ENCODE results near the gene CNTD1. TPM values are rescaled to one million over a fixed set of nuclear protein-coding genes. Genes with fewer than 3 reads are reported as not detected.
"Not testable (repeated sequence)": the region's sequence is repeated elsewhere in the genome, so short reads cannot be mapped to it uniquely, and the experiment has no call there.

The CNTD1 gene
- total RNA-seq, 1 experiment from 2014 or later, result 0.18 TPM

DNA sequence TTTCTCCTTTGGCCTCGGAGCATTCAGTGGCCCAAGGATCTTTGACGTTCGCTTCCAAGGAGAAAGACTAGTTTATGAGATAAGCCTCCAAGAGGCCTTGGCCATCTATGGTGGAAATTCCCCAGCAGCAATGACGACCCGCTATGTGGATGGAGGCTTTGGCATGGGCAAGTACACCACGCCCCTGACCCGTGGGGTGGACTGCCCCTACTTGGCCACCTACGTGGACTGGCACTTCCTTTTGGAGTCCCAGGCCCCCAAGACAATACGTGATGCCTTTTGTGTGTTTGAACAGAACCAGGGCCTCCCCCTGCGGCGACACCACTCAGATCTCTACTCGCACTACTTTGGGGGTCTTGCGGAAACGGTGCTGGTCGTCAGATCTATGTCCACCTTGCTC lies 53.7 kb downstream of the CNTD1 start:
- peaks cover 20% of the 10 kb centered on the region for H3K27me3 ChIP-seq (replicated peaks)
- H3K9me3 ChIP-seq (replicated peaks), result no peaks in the 10 kb centered on the region
- no peak overlapping the region for H3K4me3 ChIP-seq
- no peaks in the 10 kb centered on the region for H3K4me1 ChIP-seq (replicated peaks)
- no peaks in the 10 kb centered on the region for H3K36me3 ChIP-seq
- DNase-seq (ENCODE audit: low read depth in 1 of 2, low spot score in 2 of 2), result no peak
- no peak overlapping the region for H3K27ac ChIP-seq

DNA sequence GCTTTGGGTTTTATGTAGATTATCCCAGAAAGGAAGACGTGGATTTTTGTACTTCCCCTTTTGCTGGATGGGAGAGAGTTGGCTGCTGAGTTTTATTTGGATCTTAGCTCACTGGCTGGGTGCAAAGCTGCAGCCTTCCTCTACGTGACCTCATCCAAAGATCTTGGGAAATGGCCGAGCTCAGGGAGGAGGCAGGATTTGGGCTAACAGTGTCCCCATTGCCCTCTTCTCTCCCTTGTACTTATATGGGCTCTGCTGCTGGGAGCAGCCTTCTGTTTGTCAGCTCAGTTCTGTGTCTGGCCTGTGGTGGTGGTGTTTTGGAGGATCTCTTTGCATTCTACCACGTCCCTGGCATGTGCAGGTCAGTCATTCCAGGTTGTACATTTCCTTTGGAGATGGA lies 54.3 kb downstream of the CNTD1 start:
- H3K9me3 ChIP-seq (replicated peaks), result no peaks in the 10 kb centered on the region
- H3K36me3 ChIP-seq, result no peaks in the 10 kb centered on the region
- H3K27me3 ChIP-seq (replicated peaks), result peaks cover 20% of the 10 kb centered on the region
- no peak for DNase-seq (ENCODE audit: low read depth in 1 of 2, low spot score in 2 of 2)
- no peak overlapping the region for H3K27ac ChIP-seq
- no peaks in the 10 kb centered on the region for H3K4me1 ChIP-seq (replicated peaks)
- no peak overlapping the region for H3K4me3 ChIP-seq

DNA sequence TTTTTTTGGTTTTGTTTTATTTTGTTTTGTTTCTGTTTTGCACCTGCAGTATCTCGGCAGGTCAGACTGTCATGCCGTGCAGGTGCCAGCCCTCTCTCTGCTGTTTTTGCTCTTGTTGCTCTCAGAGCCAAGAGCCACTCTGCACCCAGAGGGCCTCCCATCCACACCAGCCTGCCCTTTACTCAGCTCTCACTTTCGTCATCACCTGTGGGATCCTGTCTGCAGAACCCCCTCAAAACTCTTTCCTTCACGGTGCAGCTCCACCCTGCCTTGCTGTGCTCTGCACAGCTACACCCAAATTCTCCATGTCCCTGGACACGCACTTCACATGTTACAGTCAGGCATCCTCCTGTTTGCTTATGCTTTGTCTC lies 54.9 kb downstream of the CNTD1 start:
- no peaks in the 10 kb centered on the region for H3K9me3 ChIP-seq (replicated peaks)
- no peak overlapping the region for H3K4me3 ChIP-seq
- no peaks in the 10 kb centered on the region for H3K4me1 ChIP-seq (replicated peaks)
- H3K36me3 ChIP-seq, result no peaks in the 10 kb centered on the region
- H3K27me3 ChIP-seq (replicated peaks), result peaks cover 20% of the 10 kb centered on the region
- no peak for DNase-seq (ENCODE audit: low read depth in 1 of 2, low spot score in 2 of 2)
- no peak overlapping the region for H3K27ac ChIP-seq

DNA sequence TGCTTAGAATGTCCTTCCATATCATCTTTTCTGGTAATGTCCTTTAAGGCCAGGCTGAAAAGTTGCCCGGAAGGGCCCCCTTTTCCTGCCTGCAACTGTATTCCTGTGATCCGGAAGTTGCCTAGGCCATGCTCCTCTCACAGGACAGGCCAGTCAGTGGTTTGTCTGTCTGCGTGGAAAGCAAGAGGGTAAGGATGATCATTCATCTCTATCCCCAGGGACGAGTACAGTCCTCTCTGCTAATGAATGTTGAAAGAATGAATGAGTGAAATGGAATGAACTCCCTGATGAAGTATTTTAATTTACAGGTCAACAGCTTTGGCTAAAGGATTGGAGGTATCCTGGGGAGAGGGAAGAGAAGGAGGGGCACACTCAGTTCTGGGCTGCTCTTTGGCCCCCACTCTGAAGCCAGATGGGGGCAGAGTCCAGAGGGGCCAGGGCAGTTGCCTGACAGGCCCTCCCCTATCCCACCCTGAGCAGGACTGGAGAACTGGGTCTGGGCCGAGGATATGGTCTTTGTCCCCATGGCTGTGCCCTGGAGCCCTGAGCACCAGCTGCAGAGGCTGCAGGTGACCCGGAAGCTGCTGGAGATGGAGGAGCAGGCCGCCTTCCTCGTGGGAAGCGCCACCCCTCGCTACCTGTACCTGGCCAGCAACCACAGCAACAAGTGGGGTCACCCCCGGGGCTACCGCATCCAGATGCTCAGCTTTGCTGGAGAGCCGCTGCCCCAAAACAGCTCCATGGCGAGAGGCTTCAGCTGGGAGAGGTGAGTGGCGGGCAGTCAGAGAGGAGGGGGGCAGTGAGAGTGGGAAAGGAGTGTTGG lies 55.5 kb downstream of the CNTD1 start:
- peaks cover 14% of the 10 kb centered on the region for H3K27me3 ChIP-seq (replicated peaks)
- H3K4me3 ChIP-seq, result no peak overlapping the region
- DNase-seq (ENCODE audit: low read depth in 1 of 2, low spot score in 2 of 2), result no peak
- H3K27ac ChIP-seq, result no peak overlapping the region
- no peaks in the 10 kb centered on the region for H3K36me3 ChIP-seq
- no peaks in the 10 kb centered on the region for H3K4me1 ChIP-seq (replicated peaks)
- H3K9me3 ChIP-seq (replicated peaks), result no peaks in the 10 kb centered on the region

DNA sequence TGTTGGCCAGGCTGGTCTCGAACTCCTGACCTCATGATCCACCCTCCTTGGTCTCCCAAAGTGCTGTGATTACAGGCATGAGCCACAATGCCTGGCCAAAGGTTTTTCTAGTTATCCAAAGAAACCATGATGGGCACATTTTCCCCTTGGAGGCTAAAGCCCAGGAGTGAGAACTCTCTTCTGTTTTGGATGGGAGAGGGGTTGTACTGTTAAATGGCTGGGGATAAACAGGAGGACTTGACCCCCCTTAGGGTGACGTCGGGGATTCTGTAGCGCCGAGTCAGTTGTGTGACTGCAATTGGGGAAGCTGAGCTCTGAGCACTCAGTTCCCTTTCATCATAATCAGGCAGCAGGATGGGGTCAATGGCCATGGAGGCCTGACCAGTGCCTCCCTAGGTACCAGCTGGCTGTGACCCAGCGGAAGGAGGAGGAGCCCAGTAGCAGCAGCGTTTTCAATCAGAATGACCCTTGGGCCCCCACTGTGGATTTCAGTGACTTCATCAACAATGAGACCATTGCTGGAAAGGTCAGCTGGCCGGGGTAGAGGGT lies 56.5 kb downstream of the CNTD1 start:
- H3K27me3 ChIP-seq (replicated peaks), result peaks cover 4% of the 10 kb centered on the region; the same call in 1 of the 2 replicates
- H3K36me3 ChIP-seq, result no peaks in the 10 kb centered on the region
- no peak for DNase-seq (ENCODE audit: low read depth in 1 of 2, low spot score in 2 of 2)
- H3K4me3 ChIP-seq, result no peak overlapping the region
- no peaks in the 10 kb centered on the region for H3K9me3 ChIP-seq (replicated peaks)
- H3K27ac ChIP-seq, result no peak overlapping the region
- no peaks in the 10 kb centered on the region for H3K4me1 ChIP-seq (replicated peaks)

DNA sequence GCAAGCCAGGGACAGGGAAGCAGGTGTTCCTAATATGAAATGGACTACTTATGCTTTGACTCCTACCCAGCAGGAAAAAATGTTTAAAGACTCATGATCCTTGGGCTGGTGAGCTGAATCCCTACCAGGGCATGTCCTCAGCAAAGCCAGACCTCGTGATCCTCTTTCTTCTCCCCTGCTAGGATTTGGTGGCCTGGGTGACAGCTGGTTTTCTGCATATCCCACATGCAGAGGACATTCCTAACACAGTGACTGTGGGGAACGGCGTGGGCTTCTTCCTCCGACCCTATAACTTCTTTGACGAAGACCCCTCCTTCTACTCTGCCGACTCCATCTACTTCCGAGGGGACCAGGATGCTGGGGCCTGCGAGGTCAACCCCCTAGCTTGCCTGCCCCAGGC lies 57.4 kb downstream of the CNTD1 start:
- H3K36me3 ChIP-seq; H3K27ac ChIP-seq; H3K4me3 ChIP-seq; H3K9me3 ChIP-seq (replicated peaks); DNase-seq (ENCODE audit: low read depth in 1 of 2, low spot score in 2 of 2); H3K27me3 ChIP-seq (replicated peaks); H3K4me1 ChIP-seq (replicated peaks): not testable (repeated sequence)

DNA sequence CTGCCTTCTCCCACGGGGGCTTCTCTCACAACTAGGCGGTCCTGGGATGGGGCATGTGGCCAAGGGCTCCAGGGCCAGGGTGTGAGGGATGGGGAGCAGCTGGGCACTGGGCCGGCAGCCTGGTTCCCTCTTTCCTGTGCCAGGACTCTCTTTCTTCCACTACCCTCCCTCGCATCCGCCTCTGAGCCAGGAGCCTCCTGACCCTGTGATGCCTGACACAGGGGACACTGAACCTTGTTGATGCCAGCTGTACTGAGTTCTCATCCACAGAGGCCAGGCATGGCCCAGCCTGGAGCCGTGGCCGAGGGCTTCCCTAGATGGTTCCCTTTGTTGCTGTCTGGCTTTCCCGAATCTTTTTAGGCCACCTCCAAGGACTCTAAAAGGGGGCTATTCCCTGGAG lies 57.9 kb downstream of the CNTD1 start:
- H3K27ac ChIP-seq; DNase-seq (ENCODE audit: low read depth in 1 of 2, low spot score in 2 of 2); H3K4me3 ChIP-seq; H3K4me1 ChIP-seq (replicated peaks); H3K27me3 ChIP-seq (replicated peaks); H3K36me3 ChIP-seq; H3K9me3 ChIP-seq (replicated peaks): not testable (repeated sequence)

DNA sequence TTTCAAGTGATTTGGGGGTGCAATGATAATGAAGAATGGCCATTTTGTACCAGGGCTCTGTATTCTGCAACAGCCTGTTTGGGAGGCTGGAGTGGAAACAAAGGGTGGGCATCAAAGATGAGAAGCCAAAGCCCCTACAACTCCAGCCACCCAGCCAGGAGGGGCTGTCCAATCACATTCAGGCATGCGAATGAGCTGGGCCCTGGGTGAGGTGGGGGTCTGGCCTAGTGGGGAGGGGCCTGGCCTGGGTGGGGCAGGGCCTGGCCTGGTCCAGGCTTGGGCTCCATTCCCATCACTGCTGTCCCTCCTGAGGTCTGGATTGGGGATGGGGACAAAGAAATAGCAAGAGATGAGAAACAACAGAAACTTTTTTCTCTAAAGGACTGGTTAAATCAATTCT lies 58.7 kb downstream of the CNTD1 start:
- Histone ChIP-seq H3K36me3 (no peaks in the 10 kb centered on the region), H3K4me3 (no peak overlapping the region), H3K27me3 (replicated peaks) (no peaks in the 10 kb centered on the region), H3K27ac (no peak overlapping the region), H3K9me3 (replicated peaks) (0 out of 2 replicates have a peak, but pooled peaks cover 2% of the 10 kb centered on the region), H3K4me1 (replicated peaks) (no peaks in the 10 kb centered on the region)
- no peak for DNase-seq (ENCODE audit: low read depth in 1 of 2, low spot score in 2 of 2)

Other genes with a start within 250 kb of the CNTD1 start
- 0.13 and 1.5 TPM in 2 replicates for gene HSD17B1, start 245.9 kb upstream of the CNTD1 start, total RNA-seq (2014; rRNA removed; shearing (Covaris generic))
- gene COASY, start 236.7 kb upstream of the CNTD1 start, total RNA-seq (2014; rRNA removed; shearing (Covaris generic)), result 10.2 and 15.4 TPM in 2 replicates
- gene MLX, start 231.8 kb upstream of the CNTD1 start, total RNA-seq (2014; rRNA removed; shearing (Covaris generic)), result 20.1 and 35.0 TPM in 2 replicates
- gene PSMC3IP, start 221.1 kb upstream of the CNTD1 start, total RNA-seq (2014; rRNA removed; shearing (Covaris generic)), result 18.4 and 22.3 TPM in 2 replicates
- 27.0 and 30.4 TPM in 2 replicates for gene RETREG3, start 189.5 kb upstream of the CNTD1 start, total RNA-seq (2014; rRNA removed; shearing (Covaris generic))
- gene TUBG1, start 189.2 kb upstream of the CNTD1 start, total RNA-seq (2014; rRNA removed; shearing (Covaris generic)), result 45.5 and 81.4 TPM in 2 replicates
- gene TUBG2, start 139.6 kb upstream of the CNTD1 start, total RNA-seq (2014; rRNA removed; shearing (Covaris generic)), result 0.92 and 3.5 TPM in 2 replicates
- 3.8 and 8.8 TPM in 2 replicates for gene PLEKHH3, start 121.9 kb upstream of the CNTD1 start, total RNA-seq (2014; rRNA removed; shearing (Covaris generic))
- gene CCR10, start 117.0 kb upstream of the CNTD1 start, total RNA-seq (2014; rRNA removed; shearing (Covaris generic)), result not detected in 2 replicates
- gene CNTNAP1, start 116.3 kb upstream of the CNTD1 start, total RNA-seq (2014; rRNA removed; shearing (Covaris generic)), result 0.34 and 1.1 TPM in 2 replicates
- 5.2 and 16.3 TPM in 2 replicates for gene EZH1, start 53.8 kb upstream of the CNTD1 start, total RNA-seq (2014; rRNA removed; shearing (Covaris generic))
- not detected in 2 replicates for gene RAMP2, start 37.6 kb upstream of the CNTD1 start, total RNA-seq (2014; rRNA removed; shearing (Covaris generic))
- gene VPS25, start 25.4 kb upstream of the CNTD1 start, total RNA-seq (2014; rRNA removed; shearing (Covaris generic)), result 57.2 and 101 TPM in 2 replicates
- gene WNK4, start 18.3 kb upstream of the CNTD1 start, total RNA-seq (2014; rRNA removed; shearing (Covaris generic)), result 0.25 TPM in 1 of 2 replicates, not detected in the other
- 85.0 and 110 TPM in 2 replicates for gene COA3, start 157 bp upstream of the CNTD1 start, total RNA-seq (2014; rRNA removed; shearing (Covaris generic))
- 69.9 and 87.8 TPM in 2 replicates for gene BECN1, start 25.4 kb downstream of the CNTD1 start, total RNA-seq (2014; rRNA removed; shearing (Covaris generic))
- 109 and 122 TPM in 2 replicates for gene PSME3, start 34.5 kb downstream of the CNTD1 start, total RNA-seq (2014; rRNA removed; shearing (Covaris generic))
- 0.42 TPM in 1 of 2 replicates, not detected in the other for gene AOC2, start 45.7 kb downstream of the CNTD1 start, total RNA-seq (2014; rRNA removed; shearing (Covaris generic))
- not detected in 2 replicates for gene AOC3, start 52.3 kb downstream of the CNTD1 start, total RNA-seq (2014; rRNA removed; shearing (Covaris generic))
- gene G6PC1, start 101.9 kb downstream of the CNTD1 start, total RNA-seq (2014; rRNA removed; shearing (Covaris generic)), result not detected in 2 replicates
- 29.8 and 59.7 TPM in 2 replicates for gene AARSD1, start 165.6 kb downstream of the CNTD1 start, total RNA-seq (2014; rRNA removed; shearing (Covaris generic))
- gene PTGES3L, start 181.2 kb downstream of the CNTD1 start, total RNA-seq (2014; rRNA removed; shearing (Covaris generic)), result 1.2 and 2.1 TPM in 2 replicates
- 5.7 and 17.0 TPM in 2 replicates for gene RUNDC1, start 181.7 kb downstream of the CNTD1 start, total RNA-seq (2014; rRNA removed; shearing (Covaris generic))
- 605 and 1,189 TPM in 2 replicates for gene RPL27, start 199.6 kb downstream of the CNTD1 start, total RNA-seq (2014; rRNA removed; shearing (Covaris generic))
- gene IFI35, start 207.9 kb downstream of the CNTD1 start, total RNA-seq (2014; rRNA removed; shearing (Covaris generic)), result 16.4 and 17.7 TPM in 2 replicates
- gene VAT1, start 223.5 kb downstream of the CNTD1 start, total RNA-seq (2014; rRNA removed; shearing (Covaris generic)), result 125 and 144 TPM in 2 replicates
- 0.03 TPM in 1 of 2 replicates, not detected in the other for gene RND2, start 226.4 kb downstream of the CNTD1 start, total RNA-seq (2014; rRNA removed; shearing (Covaris generic))